Measurements from ENCODE around the gene KCNG3. TPM values are rescaled to one million over a fixed set of nuclear protein-coding genes. Genes with fewer than 3 reads are reported as not detected.

The KCNG3 gene, protein sequence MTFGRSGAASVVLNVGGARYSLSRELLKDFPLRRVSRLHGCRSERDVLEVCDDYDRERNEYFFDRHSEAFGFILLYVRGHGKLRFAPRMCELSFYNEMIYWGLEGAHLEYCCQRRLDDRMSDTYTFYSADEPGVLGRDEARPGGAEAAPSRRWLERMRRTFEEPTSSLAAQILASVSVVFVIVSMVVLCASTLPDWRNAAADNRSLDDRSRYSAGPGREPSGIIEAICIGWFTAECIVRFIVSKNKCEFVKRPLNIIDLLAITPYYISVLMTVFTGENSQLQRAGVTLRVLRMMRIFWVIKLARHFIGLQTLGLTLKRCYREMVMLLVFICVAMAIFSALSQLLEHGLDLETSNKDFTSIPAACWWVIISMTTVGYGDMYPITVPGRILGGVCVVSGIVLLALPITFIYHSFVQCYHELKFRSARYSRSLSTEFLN
- polyA plus RNA-seq (ENCODE audit: insufficient read length), result 1.1 TPM
- long read RNA-seq, donor 1, partial matches to known transcripts, result 41 of 41 reads
- long read RNA-seq, donor 1, other reads (novel, unspliced or antisense), result 0 of 41 reads
- long read RNA-seq, donor 2, result 0 reads
- long read RNA-seq, donor 3, result 0 reads
- long read RNA-seq, donor 4, result 0 reads
- long read RNA-seq, donor 5, result 0 reads
- long read RNA-seq, donor 6, result 0 reads
- long read RNA-seq, donor 7, partial matches to known transcripts, result 0 of 2 reads
- long read RNA-seq, donor 7, other reads (novel, unspliced or antisense), result 0 of 2 reads
- long read RNA-seq, donor 8, result 0 reads

DNA sequence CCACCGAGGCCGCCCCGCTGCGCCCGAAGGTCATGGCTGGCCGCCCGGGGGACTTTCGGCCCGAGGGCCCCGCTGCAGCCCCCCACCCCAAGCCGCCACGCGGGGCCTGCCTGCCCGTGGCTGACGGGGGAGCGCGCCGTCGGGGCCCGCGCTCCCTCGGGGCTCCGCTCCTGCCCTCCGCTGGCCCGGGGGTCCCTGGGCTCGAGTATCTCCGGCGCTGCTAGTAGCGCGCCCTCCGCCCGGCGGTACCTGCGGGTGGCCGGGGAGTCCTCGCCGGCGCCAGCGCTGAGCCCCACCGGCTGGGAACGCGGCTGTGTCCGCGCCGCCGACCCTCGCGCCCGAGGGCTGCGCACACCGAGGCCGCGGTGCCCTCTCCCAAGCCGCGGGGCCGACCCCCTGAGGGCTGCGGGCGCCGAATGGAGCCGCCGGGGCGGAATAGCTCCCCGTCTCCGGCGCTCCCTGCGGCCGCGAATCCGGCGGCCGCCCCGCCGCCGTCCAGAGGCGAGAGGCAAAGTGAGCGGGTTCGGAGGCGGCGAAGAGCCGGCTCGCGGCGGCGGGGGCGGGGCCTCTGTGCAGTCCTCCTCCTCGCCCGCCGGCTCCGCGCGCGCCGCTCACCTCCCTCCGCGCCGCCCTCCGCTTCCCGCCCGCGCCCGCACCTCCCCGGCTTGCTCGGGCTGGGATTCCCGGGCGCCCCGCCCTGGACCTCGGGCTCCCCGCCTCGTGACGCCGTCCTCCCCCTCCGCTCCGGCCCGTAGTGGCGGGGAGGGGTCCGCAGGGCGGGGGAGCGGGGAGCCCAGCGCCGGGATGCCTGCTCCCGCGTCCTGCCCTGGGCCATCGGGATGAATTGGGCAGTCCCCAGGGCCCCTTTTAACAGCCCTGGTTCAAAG, at the start of gene KCNG3:
TSS of gene KCNG3 (minus strand) at position 515 of the 887 bp plus-strand sequence. CDS start at position 34, 481 bp downstream.
- DNase-seq, result peak; percentile 73

DNA sequence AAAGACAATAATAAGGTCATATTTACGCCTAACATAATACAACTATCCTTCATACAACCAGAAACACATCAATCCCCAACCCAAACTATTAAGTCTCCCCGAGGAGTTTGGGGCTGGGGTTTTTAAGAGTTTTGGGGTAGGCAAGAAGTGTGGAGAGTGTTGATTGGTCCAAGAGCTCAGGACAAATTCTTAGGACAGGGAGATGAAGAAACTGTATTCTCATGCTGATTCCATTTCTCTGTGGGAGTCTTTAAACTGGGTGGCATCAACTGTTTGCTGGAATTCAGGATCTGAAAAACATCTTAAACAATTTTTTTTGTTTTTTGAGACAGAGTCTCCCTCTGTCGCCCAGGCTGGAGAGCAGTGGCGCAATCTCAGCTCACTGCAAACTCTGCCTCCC, 49.1 kb upstream of the KCNG3 start:
- no peak for DNase-seq

DNA sequence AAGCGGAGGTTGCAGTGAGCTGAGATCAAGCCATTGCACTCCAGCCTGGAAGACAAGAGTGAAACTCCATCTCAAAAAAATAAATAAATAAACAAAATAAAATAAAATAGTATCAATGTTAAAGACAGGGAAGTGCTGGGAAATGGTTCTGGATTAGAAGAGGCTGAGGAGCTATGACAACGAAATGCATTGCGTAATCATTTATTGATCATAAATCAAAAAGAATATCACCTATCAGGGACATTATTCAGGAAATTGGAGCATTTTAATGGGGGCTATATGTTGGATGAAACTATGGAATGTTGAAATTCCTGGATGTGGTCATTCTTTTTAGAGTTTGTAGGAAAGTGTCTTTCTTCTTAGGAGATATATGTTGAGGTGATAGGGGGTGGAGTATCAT, 43.7 kb upstream of the KCNG3 start:
- DNase-seq, result no peak

DNA sequence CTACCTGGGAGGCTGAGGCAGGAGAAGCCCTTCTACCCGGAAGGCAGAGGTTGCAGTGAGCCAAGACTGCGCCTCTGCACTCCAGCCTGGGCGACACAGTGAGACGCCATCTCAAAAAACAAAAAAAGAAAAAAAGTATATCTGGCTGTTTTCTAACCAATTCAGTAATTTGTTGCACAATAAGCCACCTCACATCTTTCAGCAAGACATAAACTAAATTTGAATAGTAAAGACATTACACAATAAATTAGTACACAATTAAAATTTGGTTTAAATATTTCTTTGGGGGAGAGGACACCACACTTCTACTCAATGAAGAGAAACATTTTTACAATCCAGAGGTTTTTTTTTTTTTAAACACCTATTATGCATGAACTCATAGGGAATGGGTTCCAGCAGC, 38.6 kb upstream of the KCNG3 start:
- DNase-seq, result no peak

DNA sequence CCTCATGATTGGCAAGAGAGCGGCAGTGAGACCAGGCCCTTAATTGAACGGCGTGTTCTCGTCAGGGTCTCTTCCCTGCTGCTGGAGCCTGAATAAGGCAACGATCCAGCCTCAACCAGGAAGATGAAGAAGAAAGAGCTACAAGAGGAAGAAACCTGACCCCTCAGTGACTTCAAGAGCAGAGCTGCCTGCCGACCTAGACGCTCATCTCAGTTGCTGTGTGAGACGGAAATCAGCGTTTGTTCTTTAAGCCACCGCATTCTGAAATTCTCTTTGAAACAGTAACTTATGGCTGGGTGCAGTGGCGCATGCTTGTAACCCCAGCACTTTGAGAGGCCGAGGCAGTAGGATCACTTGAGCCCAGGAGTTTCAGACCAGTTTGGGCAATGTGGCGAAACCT, 29.6 kb upstream of the KCNG3 start:
- no peak for DNase-seq

DNA sequence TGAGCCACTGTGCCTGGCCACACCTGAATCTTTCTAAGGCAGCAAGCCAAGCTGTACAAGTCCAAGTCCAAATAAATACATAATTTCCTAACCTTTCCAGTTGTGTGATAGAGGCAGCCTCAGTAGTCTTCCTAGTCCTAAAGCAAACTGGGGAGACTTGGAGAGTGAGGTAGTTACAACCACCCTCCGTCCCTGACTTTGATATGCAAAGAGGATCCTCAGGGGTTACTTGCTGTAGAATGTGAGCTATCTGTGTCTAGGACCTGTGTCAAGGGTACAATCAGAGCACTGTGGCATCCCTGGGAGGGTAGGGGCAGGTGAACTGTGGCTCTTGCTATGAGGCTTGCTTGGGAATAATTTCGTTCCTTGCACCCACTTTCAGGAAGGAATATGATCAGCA, 28.3 kb upstream of the KCNG3 start:
- DNase-seq, result no peak

DNA sequence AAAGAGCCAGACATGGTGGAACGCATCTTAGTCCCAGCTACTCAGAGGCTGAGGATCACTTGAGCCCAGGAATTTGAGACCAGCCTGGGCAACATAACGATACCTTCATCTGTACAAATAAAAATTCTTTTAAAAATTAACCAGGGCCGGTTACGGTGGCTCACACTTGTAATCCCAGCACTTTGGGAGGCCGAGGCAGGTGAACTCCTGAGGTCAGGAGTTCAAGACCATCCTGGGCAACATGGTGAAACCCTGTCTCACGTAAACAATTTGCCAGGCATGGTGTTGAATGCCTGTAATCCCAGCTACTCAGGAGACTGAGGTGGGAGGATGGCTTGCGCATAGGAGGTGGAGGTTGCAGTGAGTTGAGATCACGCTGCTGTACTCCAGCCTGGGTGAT, 25.8 kb upstream of the KCNG3 start:
- no peak for DNase-seq

DNA sequence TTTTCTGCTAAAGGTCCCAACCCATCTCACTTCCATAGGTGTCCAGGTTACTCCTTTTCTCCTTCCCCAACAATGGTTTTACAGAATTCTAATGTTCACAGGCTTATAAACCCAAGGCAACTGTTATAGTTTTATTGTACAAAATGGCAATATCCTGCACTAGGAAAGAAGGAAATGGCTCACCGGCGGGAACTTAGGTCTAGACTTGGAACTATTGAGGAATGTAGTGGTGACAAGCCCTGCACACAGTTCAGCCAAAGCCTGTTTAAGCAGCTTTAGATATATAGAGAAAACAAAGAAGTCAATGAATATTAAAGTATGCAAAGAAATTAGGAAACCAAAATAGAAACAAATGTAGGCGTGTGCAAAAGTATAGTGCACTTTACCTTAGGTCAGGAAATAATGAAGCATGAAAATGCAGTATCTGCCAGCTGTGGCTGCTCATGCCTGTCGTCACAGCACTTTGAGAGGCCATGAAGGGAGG, 22.7 kb upstream of the KCNG3 start:
- no peak for DNase-seq

DNA sequence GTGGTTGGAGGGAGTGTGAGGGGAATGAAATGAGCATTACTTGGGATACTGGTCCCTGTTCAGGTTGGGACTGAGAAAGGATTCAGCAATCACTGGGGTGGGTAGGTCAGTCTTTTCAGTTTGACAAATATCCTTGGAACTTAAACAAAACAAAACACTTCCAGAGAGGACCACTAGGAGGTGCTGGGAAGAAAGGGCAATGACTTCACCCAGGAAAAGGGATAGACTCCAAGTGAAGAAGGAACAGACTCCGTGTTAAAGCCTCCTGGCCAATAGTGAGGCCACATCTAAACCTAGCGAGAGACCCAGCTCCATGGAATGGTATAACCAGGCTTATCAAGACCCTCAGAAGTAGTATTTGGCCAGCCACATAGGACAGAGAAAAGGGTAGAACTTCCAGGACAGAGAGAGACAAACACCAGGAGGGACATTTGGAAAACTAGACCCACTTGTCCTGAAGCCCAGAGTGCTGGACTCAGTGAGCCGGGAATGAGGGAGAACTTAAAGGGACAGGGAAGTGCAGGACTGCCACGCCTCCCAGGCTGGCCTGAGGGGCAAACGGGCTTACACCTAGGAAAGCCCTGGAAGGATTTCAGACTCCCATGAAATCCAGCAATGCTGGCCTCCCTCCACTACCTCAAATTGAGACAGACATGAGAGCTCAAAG, 19.6 kb upstream of the KCNG3 start:
- no peak for DNase-seq

DNA sequence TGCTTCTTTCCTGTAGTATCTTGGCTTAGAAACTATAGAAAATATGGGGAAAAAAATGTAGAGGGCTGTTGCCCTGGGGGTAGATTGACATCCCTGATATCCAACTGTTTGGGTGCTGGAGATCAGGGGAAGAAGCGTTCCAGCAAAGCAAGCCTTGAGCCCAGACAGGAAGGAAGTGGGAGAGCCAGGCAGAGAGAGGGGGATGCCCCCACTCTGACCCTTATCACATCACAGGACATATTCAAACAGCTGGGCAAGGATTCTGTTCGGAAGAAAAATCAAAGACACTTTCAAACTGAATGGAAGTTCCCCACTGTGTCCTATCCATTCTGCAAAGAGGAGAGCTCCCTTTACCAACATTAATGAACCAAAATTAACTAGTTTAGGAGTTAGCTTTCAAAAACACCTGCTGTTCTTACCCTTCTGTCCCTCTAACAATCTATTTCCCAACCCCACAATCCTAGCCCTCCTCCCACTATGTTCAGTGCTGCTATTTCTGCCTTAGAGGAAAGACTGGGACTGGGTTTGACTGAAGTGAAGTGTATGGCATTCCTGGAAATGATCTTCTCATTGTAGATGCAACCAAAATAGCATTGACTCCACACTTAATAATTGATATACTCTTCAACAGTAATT, 16.9 kb upstream of the KCNG3 start:
- no peak for DNase-seq

DNA sequence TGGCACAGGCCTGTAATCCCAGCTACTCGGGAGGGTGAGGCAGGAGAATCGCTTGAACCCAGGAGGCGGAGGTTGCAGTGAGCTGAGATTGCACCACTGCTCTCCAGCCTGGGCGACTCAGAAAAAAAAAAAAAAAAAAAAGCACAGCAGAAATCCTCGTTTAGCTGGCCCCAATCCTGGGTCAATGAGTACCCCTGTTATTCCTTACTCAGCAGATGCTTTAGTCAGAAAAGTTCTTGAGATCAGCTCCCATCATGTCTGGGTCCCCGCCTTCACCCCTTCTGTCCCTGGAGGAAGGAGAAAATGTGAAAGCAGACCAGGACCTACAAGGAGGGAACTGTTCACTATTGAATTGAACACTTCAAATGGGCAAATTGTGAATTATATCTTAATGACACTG, 16.4 kb upstream of the KCNG3 start:
- no peak for DNase-seq

DNA sequence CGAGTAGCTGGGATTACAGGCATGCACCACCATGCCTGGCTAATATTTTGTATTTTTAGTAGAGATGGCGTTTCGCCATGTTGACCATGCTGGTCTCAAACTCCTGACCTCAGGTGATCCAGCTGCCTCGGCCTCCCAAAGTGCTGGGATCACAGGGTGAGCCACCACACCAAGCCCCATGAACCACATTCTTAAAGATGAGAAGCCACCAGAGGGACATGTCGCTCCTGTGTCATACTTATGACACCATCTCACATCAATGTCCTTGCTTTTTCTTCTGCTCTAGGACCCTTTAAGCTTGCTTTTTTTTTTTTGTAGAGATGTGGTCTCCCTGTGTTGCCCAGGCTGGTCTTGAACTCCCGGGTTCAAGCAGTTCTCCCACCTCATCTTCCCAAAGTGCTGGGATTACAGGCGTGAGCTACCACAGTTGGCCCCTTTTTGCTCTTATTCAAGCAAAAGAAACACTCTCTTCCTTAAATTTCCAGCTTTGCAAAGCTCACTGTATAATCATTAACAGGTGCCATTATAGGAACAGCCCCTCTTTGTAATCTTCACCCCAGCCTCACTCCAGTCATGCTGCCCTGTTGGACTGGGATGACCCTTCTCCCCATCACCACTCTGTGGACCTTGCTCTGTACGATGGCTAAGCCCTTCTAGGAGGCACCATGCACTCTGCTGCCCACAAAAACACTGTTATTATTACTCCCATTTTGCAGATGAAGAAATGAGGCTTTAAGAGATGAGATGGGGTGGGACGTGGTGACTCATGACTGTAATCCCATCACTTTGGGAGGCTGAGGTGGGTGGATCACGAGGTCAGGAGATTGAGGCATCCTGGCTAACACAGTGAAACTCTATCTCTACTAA, 10.8 kb upstream of the KCNG3 start:
- DNase-seq, result no peak

DNA sequence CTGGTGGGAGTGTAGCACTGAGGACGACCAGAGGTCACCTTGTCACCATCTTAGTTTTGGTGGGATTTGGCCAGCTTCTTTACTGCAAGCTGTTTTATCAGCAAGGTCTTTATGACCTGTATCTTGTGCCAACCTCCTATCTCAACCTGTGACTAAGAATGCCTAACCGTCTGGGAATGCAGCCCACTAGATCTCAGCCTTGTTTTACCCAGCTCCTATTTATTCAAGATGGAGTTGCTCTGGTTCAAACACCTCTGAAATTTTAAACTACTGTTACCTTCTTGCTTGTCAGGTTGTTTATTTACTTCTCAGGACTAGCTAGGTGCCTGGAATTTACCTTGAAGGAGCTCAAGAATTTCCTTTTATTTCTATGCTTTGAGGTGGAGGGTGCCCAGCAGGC, 9.5 kb upstream of the KCNG3 start:
- no peak for DNase-seq

DNA sequence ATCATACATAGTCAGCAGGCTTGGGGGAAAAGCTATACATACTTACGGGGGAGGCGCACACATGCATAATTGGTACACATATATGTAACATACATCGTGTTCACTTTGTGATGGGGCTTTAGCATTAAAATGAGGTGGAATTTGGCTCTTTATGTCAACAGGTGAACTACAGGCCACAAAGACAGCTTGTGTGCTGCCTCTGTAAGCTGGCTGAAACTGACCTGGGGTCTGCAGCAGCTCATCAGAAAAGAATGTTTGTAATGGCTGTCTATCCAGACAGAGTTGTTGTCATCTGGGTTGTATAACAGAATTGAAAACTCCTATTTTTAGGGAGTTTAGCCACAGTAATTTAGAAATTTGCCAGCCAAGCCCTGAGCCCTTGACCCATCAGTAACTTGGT, 4.7 kb upstream of the KCNG3 start:
- DNase-seq, result no peak

DNA sequence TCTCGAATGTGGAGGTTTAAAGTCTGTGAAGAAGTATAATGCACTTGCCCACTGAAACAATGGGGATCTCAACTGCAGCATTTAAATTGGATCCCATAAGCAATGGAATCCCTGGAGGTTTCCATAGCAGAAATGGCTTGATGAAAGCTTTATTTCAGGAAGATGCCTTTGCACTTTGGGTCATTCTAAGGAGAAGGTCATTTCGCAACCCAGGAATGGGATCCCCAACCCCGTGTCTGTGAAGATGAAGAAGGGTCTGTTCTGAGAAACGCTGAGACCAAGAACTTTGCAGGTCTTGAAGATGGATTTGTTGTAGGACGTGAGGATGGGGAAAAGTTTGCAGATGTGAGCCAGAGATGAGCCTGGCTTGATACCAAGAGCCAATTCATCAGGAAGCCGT, 1.8 kb upstream of the KCNG3 start:
- no peak for DNase-seq

DNA sequence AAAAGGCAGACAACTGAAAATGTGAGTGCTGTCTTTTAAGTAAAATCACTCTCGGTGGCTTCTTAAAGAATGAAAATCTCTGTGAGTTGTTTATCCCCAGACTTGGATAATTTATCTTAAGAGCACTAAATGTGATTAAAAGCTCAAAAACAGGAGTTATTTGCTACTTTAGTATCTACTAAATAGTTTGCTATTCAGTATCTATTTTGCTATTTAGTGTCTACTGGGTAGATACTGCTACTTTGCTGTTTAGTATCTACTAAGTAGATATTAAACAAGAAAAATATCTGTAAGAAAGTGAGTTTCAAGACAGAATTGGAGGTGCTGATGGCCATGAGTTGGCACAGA, 1.4 kb upstream of the KCNG3 start:
- DNase-seq, result no peak

DNA sequence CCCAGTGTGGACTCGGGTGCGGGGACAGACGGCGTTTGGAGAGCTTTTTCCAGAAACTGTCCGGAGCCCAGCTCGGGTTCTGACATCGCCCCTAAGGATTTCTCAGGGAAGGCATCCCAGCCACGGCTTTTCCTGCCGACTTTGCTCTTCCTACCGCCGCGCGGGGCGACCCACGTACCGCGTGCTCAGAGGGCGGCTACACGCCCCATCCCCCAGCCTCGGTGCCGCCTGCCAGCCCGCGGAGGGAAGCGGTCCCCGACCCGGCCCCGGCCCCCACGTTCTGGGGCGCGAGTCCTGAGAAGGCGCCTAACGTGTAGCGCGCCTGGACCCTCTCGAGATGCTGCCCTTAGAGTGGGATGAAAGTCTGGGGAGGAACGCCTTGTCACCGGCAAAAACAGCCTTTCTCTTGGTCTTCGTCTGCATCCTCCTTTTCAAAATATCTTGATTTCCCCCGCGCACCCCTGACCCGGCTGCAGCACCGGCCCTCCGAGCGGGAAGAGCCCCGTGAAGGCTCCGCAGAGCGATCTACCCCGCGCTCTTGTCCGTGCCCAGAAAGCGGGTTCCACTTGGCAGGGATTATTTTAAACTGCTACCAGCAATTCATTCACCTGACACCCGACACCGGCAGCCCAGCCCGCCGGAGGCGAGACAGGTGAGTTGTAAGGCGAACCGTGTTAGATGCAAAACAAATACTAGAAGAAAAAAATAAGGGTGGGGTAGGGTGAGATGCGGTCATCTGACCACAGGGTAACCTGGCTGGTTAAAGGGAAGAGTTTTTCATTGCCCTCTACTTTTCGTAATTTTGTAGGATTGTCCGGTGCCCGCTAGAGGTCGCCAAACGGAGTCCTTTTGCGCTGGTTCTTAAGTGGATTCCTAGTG, 812 bp upstream of the KCNG3 start:
- DNase-seq, result peak; percentile 89

DNA sequence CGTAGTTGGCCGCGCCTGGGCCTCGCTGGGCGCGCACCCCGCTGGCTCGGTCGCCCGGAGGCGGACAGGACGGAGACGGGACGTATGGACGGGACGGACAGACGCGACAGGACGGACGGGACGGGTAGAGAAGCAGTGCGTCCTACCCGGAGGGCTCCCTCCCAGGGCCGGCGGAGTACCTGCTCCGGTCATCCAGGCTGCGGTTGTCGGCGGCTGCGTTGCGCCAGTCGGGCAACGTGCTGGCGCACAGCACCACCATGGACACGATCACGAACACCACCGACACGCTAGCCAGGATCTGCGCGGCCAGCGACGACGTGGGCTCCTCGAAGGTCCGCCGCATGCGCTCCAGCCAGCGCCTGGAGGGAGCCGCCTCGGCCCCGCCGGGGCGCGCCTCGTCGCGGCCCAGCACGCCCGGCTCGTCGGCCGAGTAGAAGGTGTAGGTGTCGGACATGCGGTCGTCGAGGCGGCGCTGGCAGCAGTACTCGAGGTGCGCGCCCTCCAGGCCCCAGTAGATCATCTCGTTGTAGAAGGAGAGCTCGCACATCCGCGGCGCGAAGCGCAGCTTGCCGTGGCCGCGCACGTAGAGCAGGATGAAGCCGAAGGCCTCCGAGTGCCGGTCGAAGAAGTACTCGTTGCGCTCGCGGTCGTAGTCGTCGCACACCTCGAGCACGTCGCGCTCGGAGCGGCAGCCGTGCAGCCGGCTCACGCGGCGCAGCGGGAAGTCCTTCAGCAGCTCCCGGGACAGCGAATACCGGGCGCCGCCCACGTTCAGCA, 903 bp downstream of the KCNG3 start:
- no peak for DNase-seq

DNA sequence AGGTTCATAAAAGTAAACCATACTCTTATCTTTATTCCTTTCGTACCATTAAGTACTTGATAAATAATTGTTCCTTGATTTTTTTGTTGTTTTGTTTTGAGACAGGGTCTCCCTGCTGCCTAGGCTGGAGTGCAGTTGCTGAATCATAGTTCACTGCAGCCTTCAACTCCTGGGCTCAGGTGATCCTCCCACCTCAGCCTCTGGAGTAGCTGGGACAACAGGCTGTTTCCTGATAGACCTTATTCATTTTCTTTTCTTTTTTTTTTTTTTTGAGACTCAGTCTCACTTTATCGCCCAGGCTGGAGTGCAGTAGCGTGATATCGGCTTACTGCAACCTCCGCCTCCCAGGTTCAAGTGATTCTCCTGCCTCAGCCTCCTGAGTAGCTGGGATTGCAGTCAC, 5.5 kb downstream of the KCNG3 start:
- no peak for DNase-seq

Data from left kidney (tissue), 8 donors.